Activated T-helper 1 cell treated with anti-CD3 and anti-CD28 coated beads, Interleukin-12 subunit alpha, Interleukin-12 subunit beta, Interleukin-2, Interleukin-4 antibody, amounts not matched to agents 30 ng/mL and 10 ng/mL and 1 ng/mL, durations not matched to agents 14 hours and 24 hours and 36 hours (primary cell): ENCODE data around the gene DDX47. TPM values are rescaled to one million over a fixed set of nuclear protein-coding genes. Genes with fewer than 3 reads are reported as not detected.
"Not testable (repeated sequence)": the region's sequence is repeated elsewhere in the genome, so short reads cannot be mapped to it uniquely, and the experiment has no call there.

Source experiments
- DNase-seq: peaks from one replicate; pipeline ENCODE4 v3.0.0; 2021; ENCODE audit warnings: low spot score
- H3K27ac Mint-ChIP-seq: one replicate; pipeline ENCODE4 v1.8.0; 2021; ENCODE audit warnings: mild to moderate bottlenecking, mixed read lengths
- H3K27me3 Mint-ChIP-seq: one replicate; pipeline ENCODE4 v1.8.0; 2022; ENCODE audit warnings: mild to moderate bottlenecking, moderate library complexity, mixed read lengths; ENCODE audit not compliant: insufficient read depth
- H3K36me3 Mint-ChIP-seq: one replicate; pipeline ENCODE4 v1.8.0; 2021; ENCODE audit warnings: low read depth, mixed read lengths
- H3K4me1 Mint-ChIP-seq: one replicate; pipeline ENCODE4 v1.8.0; 2021; ENCODE audit warnings: low read depth, mixed read lengths
- H3K4me3 Mint-ChIP-seq: one replicate; pipeline ENCODE4 v1.8.0; 2021; ENCODE audit warnings: mild to moderate bottlenecking, moderate library complexity, mixed read lengths
- H3K9me3 Mint-ChIP-seq: one replicate; pipeline ENCODE4 v1.8.0; 2021; ENCODE audit warnings: mixed read lengths
- intact Hi-C: fragments of 100-400 bp; cut with micrococcal nuclease; formaldehyde crosslinking; loops from one replicate; pipeline ENCODE4 v1.15.1; 2024
- total RNA-seq: library from RNA; stranded (reverse); gene quantifications from 2 replicates; pipeline ENCODE4 v1.2.3, GENCODE V29; 2022

Gene DDX47
- total RNA-seq, 1 donor from 2014 or later: 127 TPM

DNA sequence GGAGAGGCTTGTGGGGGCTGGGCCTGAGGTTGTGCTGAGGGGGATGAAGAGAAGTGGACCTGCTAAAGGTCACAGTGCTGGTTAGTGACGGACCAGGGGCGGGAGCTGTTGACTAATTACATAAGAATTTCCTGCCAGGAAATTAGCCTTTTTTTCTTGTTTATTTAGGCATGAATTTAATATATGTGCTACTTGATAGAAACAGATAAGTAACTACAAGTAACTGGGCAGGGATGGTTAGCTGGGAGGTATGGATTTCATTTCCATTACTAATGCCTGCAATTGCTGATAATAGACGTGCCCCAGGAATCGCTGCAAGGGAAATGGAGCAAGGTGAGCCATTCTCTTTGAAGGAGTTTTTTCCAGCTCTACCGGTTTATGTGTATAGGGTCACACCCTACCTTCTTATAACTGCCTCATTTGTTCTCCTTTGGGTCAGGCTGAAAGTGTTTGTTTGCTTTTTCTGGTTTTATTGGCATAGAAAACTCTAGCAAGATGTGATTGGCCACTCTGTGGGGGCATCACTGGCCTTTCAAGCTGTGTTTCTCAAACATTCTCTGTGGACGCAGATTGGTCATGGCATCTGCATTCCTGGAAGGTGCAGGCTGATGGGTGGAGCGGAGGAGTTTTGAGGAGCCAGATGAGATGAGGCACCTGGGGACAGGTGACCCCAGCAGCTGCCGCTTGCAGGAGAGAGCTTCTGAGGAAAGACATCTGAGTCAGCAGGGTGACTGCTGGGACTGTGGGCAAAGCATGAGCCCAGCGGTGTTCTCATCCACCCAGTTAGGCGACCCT is 59.2 kb downstream of the DDX47 start:
- DNase-seq: no peak
- Mint-ChIP-seq H3K27ac (no peak overlapping the region), H3K27me3 (no peaks in the 10 kb centered on the region), H3K4me1 (no peaks in the 10 kb centered on the region), H3K36me3 (peaks cover 2% of the 10 kb centered on the region), H3K4me3 (no peak overlapping the region), H3K9me3 (no peaks in the 10 kb centered on the region)
- intact Hi-C loops: no loop called here

DNA sequence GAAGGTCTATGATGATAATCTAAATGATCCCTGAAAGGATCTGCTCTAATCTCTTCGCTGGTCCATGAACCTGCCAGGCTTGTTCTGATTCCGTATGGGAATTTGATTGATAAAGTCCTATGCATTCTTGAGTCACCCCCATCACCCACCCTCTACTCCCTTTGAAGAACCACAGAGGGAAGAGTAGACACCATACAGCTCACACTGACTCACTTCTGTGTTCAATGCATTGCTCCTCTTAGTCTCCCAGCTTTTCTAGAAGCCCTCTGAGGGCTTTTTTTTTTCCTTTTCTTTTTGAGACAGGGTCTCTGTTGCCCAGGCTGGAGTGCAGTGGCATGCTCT is 59.8 kb downstream of the DDX47 start:
- Mint-ChIP-seq H3K27me3 (no peaks in the 10 kb centered on the region), H3K4me1 (no peaks in the 10 kb centered on the region), H3K9me3 (no peaks in the 10 kb centered on the region), H3K4me3 (no peak overlapping the region), H3K27ac (no peak overlapping the region), H3K36me3 (peaks cover 2% of the 10 kb centered on the region)
- intact Hi-C loops: no loop called here
- DNase-seq: no peak

DNA sequence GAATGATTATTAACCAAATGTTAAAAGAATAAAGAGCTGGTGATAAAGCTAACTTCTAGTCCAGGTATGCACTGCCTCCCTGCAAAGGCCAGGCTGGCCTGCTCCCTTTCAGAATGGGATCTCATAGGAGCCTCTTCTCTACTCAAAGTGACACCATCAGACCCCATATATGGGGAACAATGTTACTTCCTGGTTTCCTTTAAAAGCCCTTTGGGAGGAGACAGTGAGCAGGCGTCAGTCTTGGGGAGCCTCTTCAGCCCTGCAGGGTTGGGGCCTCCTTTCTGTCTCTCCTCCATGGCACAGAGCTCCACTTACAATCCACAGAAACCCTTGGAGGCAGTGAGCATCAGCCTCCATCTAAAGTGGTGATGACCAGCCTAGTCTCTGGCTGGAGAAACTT is 60.9 kb downstream of the DDX47 start:
- no peaks in the 10 kb centered on the region for H3K4me1 Mint-ChIP-seq
- intact Hi-C loops: no loop called here

DNA sequence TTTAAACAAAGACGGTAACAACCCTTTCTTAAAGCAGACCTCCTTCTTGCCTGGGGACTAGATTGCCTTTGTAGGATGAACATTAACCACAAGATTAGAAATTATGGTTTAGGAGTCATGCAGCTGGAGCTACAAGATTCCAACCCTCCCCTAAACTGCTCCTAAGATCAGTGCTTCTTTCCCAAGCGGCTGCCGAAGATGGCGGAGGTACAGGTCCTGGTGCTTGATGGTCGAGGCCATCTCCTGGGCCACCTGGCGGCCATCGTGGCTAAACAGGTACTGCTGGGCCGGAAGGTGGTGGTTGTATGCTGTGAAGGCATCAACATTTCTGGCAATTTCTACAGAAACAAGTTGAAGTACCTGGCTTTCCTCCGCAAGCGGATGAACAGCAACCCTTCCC is 62.2 kb downstream of the DDX47 start:
- intact Hi-C loops, H3K4me1 Mint-ChIP-seq, H3K36me3 Mint-ChIP-seq, H3K27me3 Mint-ChIP-seq, H3K9me3 Mint-ChIP-seq, H3K4me3 Mint-ChIP-seq, H3K27ac Mint-ChIP-seq, DNase-seq: not testable (repeated sequence)

More for the DNA sequence above, 60.9 kb downstream of the DDX47 start:
- H3K27ac Mint-ChIP-seq: no peak overlapping the region
- H3K27me3 Mint-ChIP-seq: no peaks in the 10 kb centered on the region
- H3K36me3 Mint-ChIP-seq: no peaks in the 10 kb centered on the region
- H3K4me3 Mint-ChIP-seq: no peak overlapping the region
- no peak for DNase-seq
- H3K9me3 Mint-ChIP-seq: no peaks in the 10 kb centered on the region

DNA sequence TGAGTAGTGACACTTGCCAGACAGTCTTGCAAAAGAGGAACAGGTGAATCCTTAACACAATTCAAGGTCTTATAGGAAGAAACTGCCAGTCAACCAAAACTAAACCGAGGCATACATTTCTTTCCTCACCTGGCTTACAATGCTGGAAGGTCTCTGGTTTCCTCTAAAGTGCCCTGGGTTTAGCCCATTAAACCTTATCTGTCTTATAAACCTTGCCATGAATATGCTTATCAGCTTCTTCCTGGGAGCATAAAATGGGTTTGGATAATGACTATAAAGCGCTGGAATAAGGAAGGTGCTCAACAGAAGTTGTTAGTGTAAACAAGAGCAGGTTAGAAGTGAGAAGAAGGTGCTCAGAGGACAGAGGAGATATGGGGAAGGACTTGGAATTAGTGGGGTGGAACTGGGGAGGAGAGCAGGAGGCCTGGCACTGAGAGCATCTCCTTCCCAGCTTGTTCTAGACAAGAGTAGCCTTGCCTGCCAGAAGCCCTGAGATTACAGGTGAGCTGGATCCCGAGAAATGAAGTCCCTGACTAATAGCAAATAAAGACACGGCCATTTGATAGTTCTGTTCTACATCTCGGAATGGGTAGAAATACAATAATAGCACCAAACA is 64.1 kb downstream of the DDX47 start:
- H3K27ac Mint-ChIP-seq: no peak overlapping the region
- no peak overlapping the region for H3K4me3 Mint-ChIP-seq
- no peaks in the 10 kb centered on the region for H3K9me3 Mint-ChIP-seq
- intact Hi-C loops: no loop called here
- peaks cover 4% of the 10 kb centered on the region for H3K36me3 Mint-ChIP-seq
- H3K4me1 Mint-ChIP-seq: peaks cover 15% of the 10 kb centered on the region
- no peak for DNase-seq
- peaks cover 2% of the 10 kb centered on the region for H3K27me3 Mint-ChIP-seq

DNA sequence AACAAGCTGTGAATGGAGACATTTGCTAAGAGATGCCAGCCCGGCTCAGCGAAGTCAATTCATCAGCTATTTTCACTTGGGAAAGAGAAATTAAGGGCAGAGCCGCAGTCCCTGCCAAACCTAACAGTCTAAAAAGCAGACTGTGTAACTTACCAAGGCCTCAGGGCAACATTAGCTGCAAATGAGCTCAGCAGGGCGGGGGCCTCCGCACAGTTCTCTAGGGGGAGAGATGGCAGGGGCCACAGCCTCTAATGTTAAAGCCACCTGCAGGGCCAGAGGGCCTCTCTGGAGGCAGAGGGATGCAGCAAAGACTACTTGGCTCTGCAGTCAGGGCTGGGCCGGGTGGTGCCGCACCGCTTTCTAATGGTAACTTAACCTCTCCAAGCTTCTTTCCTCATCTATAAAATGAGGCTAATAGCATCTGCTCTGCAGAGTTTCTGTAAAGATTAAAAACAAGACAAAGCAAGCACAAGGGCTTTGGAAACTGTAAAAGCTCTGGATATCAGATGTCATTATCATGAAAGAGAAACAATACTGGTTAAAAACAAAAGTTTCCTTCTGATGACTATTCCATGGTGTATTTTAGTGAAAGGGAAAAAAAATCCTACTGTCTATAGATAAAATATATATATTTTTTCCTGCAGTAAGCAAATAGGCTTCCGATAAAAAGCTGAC is 64.8 kb downstream of the DDX47 start:
- intact Hi-C loops: no loop called here
- H3K4me1 Mint-ChIP-seq: peaks cover 15% of the 10 kb centered on the region
- no peak overlapping the region for H3K27ac Mint-ChIP-seq
- no peaks in the 10 kb centered on the region for H3K9me3 Mint-ChIP-seq
- H3K27me3 Mint-ChIP-seq: peaks cover 3% of the 10 kb centered on the region
- DNase-seq: no peak
- H3K4me3 Mint-ChIP-seq: no peak overlapping the region
- H3K36me3 Mint-ChIP-seq: peaks cover 4% of the 10 kb centered on the region

Other genes starting within 250 kb of the DDX47 start
- 16.7 and 17.9 TPM in 2 replicates for gene CREBL2, start 201.5 kb upstream of the DDX47 start, total RNA-seq
- gene GPR19, start 117.2 kb upstream of the DDX47 start, total RNA-seq: 7.9 and 8.9 TPM in 2 replicates
- gene CDKN1B, start 96.0 kb upstream of the DDX47 start, total RNA-seq: 54.8 and 61.9 TPM in 2 replicates
- 4.0 and 4.8 TPM in 2 replicates for gene APOLD1, start 27.7 kb upstream of the DDX47 start, total RNA-seq
- not detected in 2 replicates for gene GPRC5A, start 78.2 kb downstream of the DDX47 start, total RNA-seq
- not detected in 2 replicates for gene GPRC5D, start 138.8 kb downstream of the DDX47 start, total RNA-seq
- 9.5 and 11.3 TPM in 2 replicates for gene HEBP1, start 186.9 kb downstream of the DDX47 start, total RNA-seq
- gene FAM234B, start 231.0 kb downstream of the DDX47 start, total RNA-seq: 6.0 and 6.6 TPM in 2 replicates